ENCODE results near the gene NMNAT2. TPM values are rescaled to one million over a fixed set of nuclear protein-coding genes. Genes with fewer than 3 reads are reported as not detected.

NMNAT2 gene
- total and polyA plus RNA-seq, 2 donors (not counting 3 experiments of a cell fraction or from before 2014, with no cell fraction given), result 0.28 to 0.38 TPM

- Histone ChIP-seq H3K79me2 (ENCODE audit: control insufficient read depth, insufficient read depth, low read length) (no peaks in the 10 kb centered on the region), H3K27me3 (ENCODE audit: control insufficient read depth in 2 of 2, insufficient read depth in 2 of 2, low read length in 2 of 2) (peaks cover 0 to 5% of the 10 kb centered on the region in 2 experiments), H3K4me2 (ENCODE audit: insufficient read depth, low read length) (no peak overlapping the region), H2AFZ (ENCODE audit: low read depth, low read length) (no peak overlapping the region), H3K9me3 (replicated peaks; ENCODE audit: control insufficient read depth, insufficient read depth, low read length) (no peaks in the 10 kb centered on the region), H3K9ac (replicated peaks; ENCODE audit: extremely low read depth, insufficient read depth, low read length) (no peak overlapping the region), H3K27ac (ENCODE audit: insufficient read depth, low read depth, low read length) (no peak overlapping the region), H3K4me1 (ENCODE audit: control insufficient read depth, extremely low read depth, insufficient read depth, low read length) (no peaks in the 10 kb centered on the region), H4K20me1 (replicated peaks; ENCODE audit: control insufficient read depth, extremely low read depth, insufficient read depth, low read length) (no peaks in the 10 kb centered on the region), H3K36me3 (ENCODE audit: control insufficient read depth in 2 of 2, extremely low read depth in 1 of 2, insufficient read depth in 2 of 2, low read length in 2 of 2) (no peaks in the 10 kb centered on the region), H3K4me3 (replicated peaks in 1 of 3; ENCODE audit: insufficient read depth in 1 of 3, low read depth in 1 of 3, low read length in 3 of 3) (no peak overlapping the region), H3K9me1 (replicated peaks; ENCODE audit: control insufficient read depth, extremely low read depth, insufficient read depth, low read length) (no peaks in the 10 kb centered on the region)
- FAIRE-seq (no peak), DNase-seq (ENCODE audit: low read depth, low spot score) (no peak)
- TF ChIP-seq FOS (IDR thresholded peaks at IDR 0.05; ENCODE audit: borderline replicate concordance, insufficient read depth, low read length) (no peak), POLR2A (IDR thresholded peaks at IDR 0.05; ENCODE audit: low read depth, low read length) (no peak), EZH2 (IDR thresholded peaks at IDR 0.05; ENCODE audit: borderline replicate concordance, low read depth, low read length, severe bottlenecking) (no peak), CTCF (IDR thresholded peaks at IDR 0.05; ENCODE audit: extremely low read depth in 1 of 2, insufficient read depth in 1 of 2, low read depth in 1 of 2, low read length in 2 of 2) (no peak), JUN (IDR thresholded peaks at IDR 0.05; ENCODE audit: borderline replicate concordance, insufficient read depth, insufficient read length, low read depth) (no peak), POLR2AphosphoS5 (IDR thresholded peaks at IDR 0.05; ENCODE audit: insufficient read depth, low read depth, low read length) (no peak), MYC (IDR thresholded peaks at IDR 0.05; ENCODE audit: low read depth, low read length) (no peak), MAX (IDR thresholded peaks at IDR 0.05; ENCODE audit: insufficient read depth, insufficient read length) (no peak), GATA2 (IDR thresholded peaks at IDR 0.05; ENCODE audit: insufficient read depth, insufficient read length, low read depth, low read length) (no peak)
- intact Hi-C loops (cut with micrococcal nuclease) (loop anchor here (10.0 kb wide), 1 partner anchor 604 kb away; no protein-coding TSS in a partner anchor), dilution Hi-C loops (cut with MboI; ENCODE audit: extremely low pct_ligation_motif_present, low sequenced_read_pairs) (no loop called here)
- no TSS peak for BruUV-seq (replicated peaks)
- CTCF ChIA-PET, result no interaction called here
- POLR2A ChIA-PET, result no interaction called here
Observed at GRCh38 chr1:183370399-183371058, 47.7 kb downstream of the NMNAT2 start.
